ENCODE data around the gene LSM3. TPM values are rescaled to one million over a fixed set of nuclear protein-coding genes. Genes with fewer than 3 reads are reported as not detected.
A peak's percentile ranks its signal among the peaks of the same experiment; 100 is the strongest.

LSM3 gene
- total RNA-seq, 1 experiment from 2014 or later, result 11.9 TPM

DNA sequence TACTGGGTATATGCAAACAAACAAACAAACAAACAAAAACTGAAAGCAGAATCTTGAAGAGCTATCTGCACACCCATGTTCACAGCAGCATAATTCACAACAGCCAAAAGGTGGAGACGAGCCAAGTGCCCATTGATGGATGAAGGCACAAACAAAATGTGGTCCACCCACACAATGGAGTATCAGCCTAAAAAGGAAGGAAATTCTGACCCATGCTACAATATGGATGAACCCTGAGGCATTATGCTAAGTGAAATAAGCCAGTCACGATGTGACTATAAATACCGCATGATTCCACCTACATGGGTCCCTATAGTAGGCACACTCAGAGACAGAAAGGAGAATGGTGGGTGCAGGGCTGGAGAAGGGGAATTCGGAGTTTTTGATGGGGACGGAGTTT lies 24.3 kb upstream of the LSM3 start:
- no peaks in the 10 kb centered on the region; the same call in 1 of the 2 replicates for H3K36me3 ChIP-seq (ENCODE audit: control insufficient read depth, insufficient read depth, low read length)
- in situ Hi-C loops (cut with HindIII; ENCODE audit: low pct_unique_long_range_greater_than_20kb, low sequenced_read_pairs), result no loop called here
- H3K4me3 ChIP-seq (ENCODE audit: low read depth in 2 of 2, low read length in 2 of 2), result no peak overlapping the region
- DNase-seq (ENCODE audit: low read depth, low spot score), result no peak
- no peak overlapping the region for H3K27ac ChIP-seq (ENCODE audit: low read length)
- H3K4me1 ChIP-seq (ENCODE audit: control insufficient read depth, insufficient read depth, low read length), result no peaks in the 10 kb centered on the region
- POLR2A ChIA-PET, result no interaction called here
- no peaks in the 10 kb centered on the region for H3K9me3 ChIP-seq (ENCODE audit: control insufficient read depth, insufficient read depth, low read depth, low read length)
- ATAC-seq, result no peak
- BruUV-seq (replicated peaks), result no TSS peak
- intact Hi-C loops (cut with micrococcal nuclease; ENCODE audit: unreplicated experiment), result no loop called here
- no peaks in the 10 kb centered on the region for H3K27me3 ChIP-seq (ENCODE audit: control insufficient read depth, insufficient read depth, low read length)
- CTCF ChIA-PET, result no interaction called here
- TF ChIP-seq SIN3A (IDR thresholded peaks at IDR 0.05; ENCODE audit: borderline replicate concordance, insufficient read depth, low read depth, low read length), result no peak
- TF ChIP-seq, protein P1, sequence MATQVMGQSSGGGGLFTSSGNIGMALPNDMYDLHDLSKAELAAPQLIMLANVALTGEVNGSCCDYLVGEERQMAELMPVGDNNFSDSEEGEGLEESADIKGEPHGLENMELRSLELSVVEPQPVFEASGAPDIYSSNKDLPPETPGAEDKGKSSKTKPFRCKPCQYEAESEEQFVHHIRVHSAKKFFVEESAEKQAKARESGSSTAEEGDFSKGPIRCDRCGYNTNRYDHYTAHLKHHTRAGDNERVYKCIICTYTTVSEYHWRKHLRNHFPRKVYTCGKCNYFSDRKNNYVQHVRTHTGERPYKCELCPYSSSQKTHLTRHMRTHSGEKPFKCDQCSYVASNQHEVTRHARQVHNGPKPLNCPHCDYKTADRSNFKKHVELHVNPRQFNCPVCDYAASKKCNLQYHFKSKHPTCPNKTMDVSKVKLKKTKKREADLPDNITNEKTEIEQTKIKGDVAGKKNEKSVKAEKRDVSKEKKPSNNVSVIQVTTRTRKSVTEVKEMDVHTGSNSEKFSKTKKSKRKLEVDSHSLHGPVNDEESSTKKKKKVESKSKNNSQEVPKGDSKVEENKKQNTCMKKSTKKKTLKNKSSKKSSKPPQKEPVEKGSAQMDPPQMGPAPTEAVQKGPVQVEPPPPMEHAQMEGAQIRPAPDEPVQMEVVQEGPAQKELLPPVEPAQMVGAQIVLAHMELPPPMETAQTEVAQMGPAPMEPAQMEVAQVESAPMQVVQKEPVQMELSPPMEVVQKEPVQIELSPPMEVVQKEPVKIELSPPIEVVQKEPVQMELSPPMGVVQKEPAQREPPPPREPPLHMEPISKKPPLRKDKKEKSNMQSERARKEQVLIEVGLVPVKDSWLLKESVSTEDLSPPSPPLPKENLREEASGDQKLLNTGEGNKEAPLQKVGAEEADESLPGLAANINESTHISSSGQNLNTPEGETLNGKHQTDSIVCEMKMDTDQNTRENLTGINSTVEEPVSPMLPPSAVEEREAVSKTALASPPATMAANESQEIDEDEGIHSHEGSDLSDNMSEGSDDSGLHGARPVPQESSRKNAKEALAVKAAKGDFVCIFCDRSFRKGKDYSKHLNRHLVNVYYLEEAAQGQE (IDR thresholded peaks at IDR 0.05; ENCODE audit: insufficient read depth in 1 of 2, low read depth in 2 of 2, low read length in 1 of 2), result no peak

DNA sequence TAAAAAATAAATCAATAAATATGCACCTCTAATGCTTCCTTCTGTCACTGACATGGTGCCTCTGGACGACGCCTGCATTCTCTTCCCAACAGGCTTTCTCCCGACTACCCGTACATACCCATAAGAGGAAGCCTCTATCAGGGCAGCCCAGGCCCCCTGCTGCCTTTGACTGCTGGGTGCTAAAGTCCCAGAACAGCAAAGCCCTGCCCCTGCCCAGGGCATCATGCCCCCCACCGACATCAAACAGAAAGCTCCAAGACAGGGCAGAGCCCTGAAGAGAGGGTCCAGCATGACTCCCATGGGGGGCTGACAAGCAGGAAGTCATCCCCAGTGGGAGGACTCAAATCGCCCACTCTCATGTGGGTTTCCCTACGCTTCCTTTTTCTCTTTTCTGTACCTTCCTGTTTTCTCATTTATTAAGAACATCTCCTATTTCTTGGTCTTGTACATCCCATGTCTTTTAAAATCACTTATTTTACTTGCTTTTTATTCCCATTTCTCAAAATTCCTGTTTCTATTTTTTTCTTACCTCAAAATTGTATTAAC lies 23.6 kb upstream of the LSM3 start:
- intact Hi-C loops (cut with micrococcal nuclease; ENCODE audit: unreplicated experiment) (no loop called here), in situ Hi-C loops (cut with HindIII; ENCODE audit: low pct_unique_long_range_greater_than_20kb, low sequenced_read_pairs) (no loop called here)
- Histone ChIP-seq H3K27ac (ENCODE audit: low read length) (no peak overlapping the region), H3K4me1 (ENCODE audit: control insufficient read depth, insufficient read depth, low read length) (no peaks in the 10 kb centered on the region), H3K9me3 (ENCODE audit: control insufficient read depth, insufficient read depth, low read depth, low read length) (no peaks in the 10 kb centered on the region), H3K27me3 (ENCODE audit: control insufficient read depth, insufficient read depth, low read length) (no peaks in the 10 kb centered on the region), H3K4me3 (ENCODE audit: low read depth in 2 of 2, low read length in 2 of 2) (no peak overlapping the region), H3K36me3 (ENCODE audit: control insufficient read depth, insufficient read depth, low read length) (no peaks in the 10 kb centered on the region; the same call in 1 of the 2 replicates)
- ChIA-PET CTCF (no interaction called here), POLR2A (no interaction called here)
- TF ChIP-seq, protein P2, sequence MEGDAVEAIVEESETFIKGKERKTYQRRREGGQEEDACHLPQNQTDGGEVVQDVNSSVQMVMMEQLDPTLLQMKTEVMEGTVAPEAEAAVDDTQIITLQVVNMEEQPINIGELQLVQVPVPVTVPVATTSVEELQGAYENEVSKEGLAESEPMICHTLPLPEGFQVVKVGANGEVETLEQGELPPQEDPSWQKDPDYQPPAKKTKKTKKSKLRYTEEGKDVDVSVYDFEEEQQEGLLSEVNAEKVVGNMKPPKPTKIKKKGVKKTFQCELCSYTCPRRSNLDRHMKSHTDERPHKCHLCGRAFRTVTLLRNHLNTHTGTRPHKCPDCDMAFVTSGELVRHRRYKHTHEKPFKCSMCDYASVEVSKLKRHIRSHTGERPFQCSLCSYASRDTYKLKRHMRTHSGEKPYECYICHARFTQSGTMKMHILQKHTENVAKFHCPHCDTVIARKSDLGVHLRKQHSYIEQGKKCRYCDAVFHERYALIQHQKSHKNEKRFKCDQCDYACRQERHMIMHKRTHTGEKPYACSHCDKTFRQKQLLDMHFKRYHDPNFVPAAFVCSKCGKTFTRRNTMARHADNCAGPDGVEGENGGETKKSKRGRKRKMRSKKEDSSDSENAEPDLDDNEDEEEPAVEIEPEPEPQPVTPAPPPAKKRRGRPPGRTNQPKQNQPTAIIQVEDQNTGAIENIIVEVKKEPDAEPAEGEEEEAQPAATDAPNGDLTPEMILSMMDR (IDR thresholded peaks at IDR 0.05), result no peak
- TF ChIP-seq SIN3A (IDR thresholded peaks at IDR 0.05; ENCODE audit: borderline replicate concordance, insufficient read depth, low read depth, low read length), result no peak
- TF ChIP-seq POLR2AphosphoS5 (IDR thresholded peaks at IDR 0.05; ENCODE audit: low read depth, low read length), result no peak
- TF ChIP-seq, protein P1 (IDR thresholded peaks at IDR 0.05; ENCODE audit: insufficient read depth in 1 of 2, low read depth in 2 of 2, low read length in 1 of 2), result no peak
- TF ChIP-seq TCF7L2 (IDR thresholded peaks at IDR 0.05; ENCODE audit: low read depth, low read length), result no peak
- BruUV-seq (replicated peaks), result TSS peak; percentile 18
- DNase-seq (ENCODE audit: low read depth, low spot score) (no peak), ATAC-seq (no peak)
